ENCODE measurements around the gene CEP128.

GRCh38 chr14:80951491-80951890 lies 10.0 kb upstream of the CEP128 start:
- TF ChIP-seq, protein P1, sequence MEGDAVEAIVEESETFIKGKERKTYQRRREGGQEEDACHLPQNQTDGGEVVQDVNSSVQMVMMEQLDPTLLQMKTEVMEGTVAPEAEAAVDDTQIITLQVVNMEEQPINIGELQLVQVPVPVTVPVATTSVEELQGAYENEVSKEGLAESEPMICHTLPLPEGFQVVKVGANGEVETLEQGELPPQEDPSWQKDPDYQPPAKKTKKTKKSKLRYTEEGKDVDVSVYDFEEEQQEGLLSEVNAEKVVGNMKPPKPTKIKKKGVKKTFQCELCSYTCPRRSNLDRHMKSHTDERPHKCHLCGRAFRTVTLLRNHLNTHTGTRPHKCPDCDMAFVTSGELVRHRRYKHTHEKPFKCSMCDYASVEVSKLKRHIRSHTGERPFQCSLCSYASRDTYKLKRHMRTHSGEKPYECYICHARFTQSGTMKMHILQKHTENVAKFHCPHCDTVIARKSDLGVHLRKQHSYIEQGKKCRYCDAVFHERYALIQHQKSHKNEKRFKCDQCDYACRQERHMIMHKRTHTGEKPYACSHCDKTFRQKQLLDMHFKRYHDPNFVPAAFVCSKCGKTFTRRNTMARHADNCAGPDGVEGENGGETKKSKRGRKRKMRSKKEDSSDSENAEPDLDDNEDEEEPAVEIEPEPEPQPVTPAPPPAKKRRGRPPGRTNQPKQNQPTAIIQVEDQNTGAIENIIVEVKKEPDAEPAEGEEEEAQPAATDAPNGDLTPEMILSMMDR (IDR thresholded peaks at IDR 0.05 in 2 of 3, conservative IDR thresholded peaks at IDR 0.05 in 1 of 3; ENCODE audit: borderline replicate concordance in 1 of 3, insufficient read depth in 1 of 3, low read depth in 2 of 3, low read length in 2 of 3), result no peak
- no peak for TF ChIP-seq EZH2 (IDR thresholded peaks at IDR 0.05)
- TF ChIP-seq, protein P2, sequence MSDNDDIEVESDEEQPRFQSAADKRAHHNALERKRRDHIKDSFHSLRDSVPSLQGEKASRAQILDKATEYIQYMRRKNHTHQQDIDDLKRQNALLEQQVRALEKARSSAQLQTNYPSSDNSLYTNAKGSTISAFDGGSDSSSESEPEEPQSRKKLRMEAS (IDR thresholded peaks at IDR 0.05), result no peak
- TF ChIP-seq EZH2phosphoT487 (IDR thresholded peaks at IDR 0.05; ENCODE audit: borderline replicate concordance), result no peak
- no peak for TF ChIP-seq CEBPB (IDR thresholded peaks at IDR 0.05; ENCODE audit: low read depth)
- TF ChIP-seq, protein P3, sequence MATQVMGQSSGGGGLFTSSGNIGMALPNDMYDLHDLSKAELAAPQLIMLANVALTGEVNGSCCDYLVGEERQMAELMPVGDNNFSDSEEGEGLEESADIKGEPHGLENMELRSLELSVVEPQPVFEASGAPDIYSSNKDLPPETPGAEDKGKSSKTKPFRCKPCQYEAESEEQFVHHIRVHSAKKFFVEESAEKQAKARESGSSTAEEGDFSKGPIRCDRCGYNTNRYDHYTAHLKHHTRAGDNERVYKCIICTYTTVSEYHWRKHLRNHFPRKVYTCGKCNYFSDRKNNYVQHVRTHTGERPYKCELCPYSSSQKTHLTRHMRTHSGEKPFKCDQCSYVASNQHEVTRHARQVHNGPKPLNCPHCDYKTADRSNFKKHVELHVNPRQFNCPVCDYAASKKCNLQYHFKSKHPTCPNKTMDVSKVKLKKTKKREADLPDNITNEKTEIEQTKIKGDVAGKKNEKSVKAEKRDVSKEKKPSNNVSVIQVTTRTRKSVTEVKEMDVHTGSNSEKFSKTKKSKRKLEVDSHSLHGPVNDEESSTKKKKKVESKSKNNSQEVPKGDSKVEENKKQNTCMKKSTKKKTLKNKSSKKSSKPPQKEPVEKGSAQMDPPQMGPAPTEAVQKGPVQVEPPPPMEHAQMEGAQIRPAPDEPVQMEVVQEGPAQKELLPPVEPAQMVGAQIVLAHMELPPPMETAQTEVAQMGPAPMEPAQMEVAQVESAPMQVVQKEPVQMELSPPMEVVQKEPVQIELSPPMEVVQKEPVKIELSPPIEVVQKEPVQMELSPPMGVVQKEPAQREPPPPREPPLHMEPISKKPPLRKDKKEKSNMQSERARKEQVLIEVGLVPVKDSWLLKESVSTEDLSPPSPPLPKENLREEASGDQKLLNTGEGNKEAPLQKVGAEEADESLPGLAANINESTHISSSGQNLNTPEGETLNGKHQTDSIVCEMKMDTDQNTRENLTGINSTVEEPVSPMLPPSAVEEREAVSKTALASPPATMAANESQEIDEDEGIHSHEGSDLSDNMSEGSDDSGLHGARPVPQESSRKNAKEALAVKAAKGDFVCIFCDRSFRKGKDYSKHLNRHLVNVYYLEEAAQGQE (IDR thresholded peaks at IDR 0.05; ENCODE audit: low read depth), result no peak
- no peak for TF ChIP-seq POLR2AphosphoS5 (IDR thresholded peaks at IDR 0.05; ENCODE audit: low read depth, low read length)
- no peak for TF ChIP-seq YY1 (IDR thresholded peaks at IDR 0.05; ENCODE audit: extremely low read depth, insufficient replicate concordance, low read depth, low read length)
- TF ChIP-seq SP1 (IDR thresholded peaks at IDR 0.05; ENCODE audit: low read depth), result no peak
- no peak for TF ChIP-seq POLR2A (IDR thresholded peaks at IDR 0.05; ENCODE audit: borderline replicate concordance, extremely low read depth, insufficient read depth, insufficient read length)
- no peak for TF ChIP-seq FOSL1 (IDR thresholded peaks at IDR 0.05; ENCODE audit: low read depth)
- no peak for TF ChIP-seq ZNF274 (IDR thresholded peaks at IDR 0.05; ENCODE audit: low read depth, low read length)

All from HCT116 (cell line).